ENCODE data around the gene MRPL34.

Gene MRPL34

GRCh38 chr19:17281391-17282304, 24.0 kb upstream of the MRPL34 start, which contains the start of gene ANKLE1:
Gene ANKLE1, plus strand, starts transcription at chr19:17281901. Its CDS starts 20 bp downstream, at chr19:17281921.
- DNase-seq (ENCODE audit: extremely low read depth, insufficient read length), result peak; percentile 86
- Histone ChIP-seq H3K27me3 (replicated peaks; ENCODE audit: control insufficient read depth, insufficient read depth, low read length) (no peaks in the 10 kb centered on the region), H3K4me3 (replicated peaks; ENCODE audit: low read depth, low read length) (peak within 1 kb of the TSS; percentile 67), H3K36me3 (ENCODE audit: control insufficient read depth, insufficient read depth, low read length) (peaks cover 19% of the 10 kb centered on the region)
- TF ChIP-seq CTCF (IDR thresholded peaks at IDR 0.05; ENCODE audit: insufficient read depth, low read length, poor library complexity, severe bottlenecking), result no peak

DNA sequence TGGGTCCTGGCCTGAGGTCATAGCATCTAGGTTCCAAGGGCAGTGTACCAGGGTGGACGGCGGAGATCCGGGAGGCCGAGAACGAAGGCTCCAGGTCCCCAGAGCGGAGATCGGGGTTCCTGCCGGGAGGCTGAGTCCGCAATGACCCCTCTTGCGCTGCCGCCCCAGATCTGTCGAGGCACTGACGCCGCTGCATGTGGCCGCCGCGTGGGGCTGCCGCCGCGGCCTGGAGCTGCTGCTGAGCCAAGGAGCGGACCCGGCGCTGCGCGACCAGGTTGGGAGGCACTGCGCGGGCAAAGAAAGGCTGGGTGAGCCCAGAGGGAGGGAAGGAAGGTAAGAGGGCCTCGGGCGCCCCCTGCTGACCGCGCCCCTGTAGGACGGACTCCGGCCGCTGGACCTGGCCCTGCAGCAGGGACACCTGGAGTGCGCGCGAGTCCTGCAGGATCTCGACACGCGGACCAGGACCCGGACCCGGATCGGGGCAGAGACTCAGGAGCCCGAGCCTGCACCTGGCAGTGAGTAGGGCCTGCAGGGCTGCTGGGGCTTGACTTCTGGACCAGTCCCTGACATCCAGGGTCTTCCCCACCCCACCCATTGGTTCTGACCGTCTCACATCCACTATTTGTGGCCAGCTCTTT, 23.1 kb upstream of the MRPL34 start:
- no peaks in the 10 kb centered on the region for H3K27me3 ChIP-seq (replicated peaks; ENCODE audit: control insufficient read depth, insufficient read depth, low read length)
- peak; percentile 94 for TF ChIP-seq CTCF (IDR thresholded peaks at IDR 0.05; ENCODE audit: insufficient read depth, low read length, poor library complexity, severe bottlenecking)
- DNase-seq (ENCODE audit: extremely low read depth, insufficient read length), result peak; percentile 92
- H3K4me3 ChIP-seq (replicated peaks; ENCODE audit: low read depth, low read length), result peak overlapping the region; percentile 67
- H3K36me3 ChIP-seq (ENCODE audit: control insufficient read depth, insufficient read depth, low read length), result peaks cover 13% of the 10 kb centered on the region

- DNase-seq (ENCODE audit: extremely low read depth, insufficient read length), result no peak
- H3K27me3 ChIP-seq (replicated peaks; ENCODE audit: control insufficient read depth, insufficient read depth, low read length), result no peaks in the 10 kb centered on the region
- peaks cover 13% of the 10 kb centered on the region for H3K36me3 ChIP-seq (ENCODE audit: control insufficient read depth, insufficient read depth, low read length)
- no peak for TF ChIP-seq CTCF (IDR thresholded peaks at IDR 0.05; ENCODE audit: insufficient read depth, low read length, poor library complexity, severe bottlenecking)
- H3K4me3 ChIP-seq (replicated peaks; ENCODE audit: low read depth, low read length), result no peak overlapping the region
These were observed 22.1 kb upstream of the MRPL34 start for GRCh38 chr19:17283504-17283996.

DNA sequence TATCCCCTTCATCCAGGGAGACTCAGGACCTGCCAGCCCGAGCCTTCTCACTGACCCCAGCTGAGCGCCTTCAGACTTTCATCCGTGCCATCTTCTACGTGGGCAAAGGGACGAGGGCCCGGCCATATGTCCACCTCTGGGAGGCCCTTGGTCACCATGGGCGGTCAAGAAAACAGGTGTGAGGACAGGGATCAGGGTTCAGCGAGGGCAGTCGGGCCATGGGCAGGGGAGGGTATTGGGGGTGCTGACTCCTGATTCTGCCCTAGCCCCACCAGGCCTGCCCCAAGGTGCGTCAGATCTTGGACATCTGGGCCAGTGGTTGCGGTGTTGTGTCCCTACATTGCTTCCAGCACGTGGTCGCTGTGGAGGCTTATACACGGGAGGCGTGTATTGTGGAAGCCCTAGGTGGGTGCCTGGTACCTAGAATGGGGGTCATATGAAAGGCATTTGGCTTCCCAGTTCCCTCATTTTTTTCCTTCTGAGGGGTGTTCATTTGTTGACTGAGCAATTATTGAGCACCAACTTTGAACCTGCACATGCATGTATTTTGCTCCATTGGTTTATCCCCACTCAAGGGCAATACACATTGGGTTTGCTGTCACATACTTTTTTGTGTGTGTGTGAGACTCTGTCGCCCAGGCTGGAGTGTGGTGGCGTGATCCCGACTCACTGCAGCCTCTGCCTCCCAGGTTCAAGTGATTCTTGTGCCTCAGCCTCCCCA, 20.1 kb upstream of the MRPL34 start:
- Histone ChIP-seq H3K4me3 (replicated peaks; ENCODE audit: low read depth, low read length) (no peak overlapping the region), H3K27me3 (replicated peaks; ENCODE audit: control insufficient read depth, insufficient read depth, low read length) (no peaks in the 10 kb centered on the region), H3K36me3 (ENCODE audit: control insufficient read depth, insufficient read depth, low read length) (peaks cover 11% of the 10 kb centered on the region)
- TF ChIP-seq CTCF (IDR thresholded peaks at IDR 0.05; ENCODE audit: insufficient read depth, low read length, poor library complexity, severe bottlenecking), result no peak
- DNase-seq (ENCODE audit: extremely low read depth, insufficient read length), result no peak

DNA sequence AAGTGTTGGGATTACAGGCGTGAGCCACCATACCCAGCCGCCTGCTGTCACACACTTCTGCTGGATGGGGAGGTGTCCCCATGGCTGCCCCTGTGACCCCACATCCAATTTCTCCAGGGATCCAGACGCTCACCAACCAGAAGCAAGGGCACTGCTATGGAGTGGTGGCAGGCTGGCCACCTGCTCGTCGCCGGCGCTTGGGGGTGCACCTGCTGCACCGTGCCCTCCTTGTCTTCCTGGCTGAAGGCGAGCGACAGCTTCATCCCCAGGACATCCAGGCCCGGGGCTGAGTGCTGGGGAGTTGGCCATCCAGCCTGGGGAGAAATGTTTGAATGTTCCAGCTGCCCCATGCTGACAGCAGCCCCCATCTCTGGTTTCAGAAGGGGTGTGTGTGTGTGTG, 19.4 kb upstream of the MRPL34 start:
- no peak overlapping the region for H3K4me3 ChIP-seq (replicated peaks; ENCODE audit: low read depth, low read length)
- peaks cover 11% of the 10 kb centered on the region for H3K36me3 ChIP-seq (ENCODE audit: control insufficient read depth, insufficient read depth, low read length)
- DNase-seq (ENCODE audit: extremely low read depth, insufficient read length), result no peak
- no peaks in the 10 kb centered on the region for H3K27me3 ChIP-seq (replicated peaks; ENCODE audit: control insufficient read depth, insufficient read depth, low read length)
- TF ChIP-seq CTCF (IDR thresholded peaks at IDR 0.05; ENCODE audit: insufficient read depth, low read length, poor library complexity, severe bottlenecking), result no peak

Measured in GM06990 (cell line).